H4 (cell line): ENCODE results near the gene TLCD1. TPM values are rescaled to one million over a fixed set of nuclear protein-coding genes. Genes with fewer than 3 reads are reported as not detected.
A peak's percentile ranks its signal among the peaks of the same experiment; 100 is the strongest.
"Not testable (repeated sequence)": the region's sequence is repeated elsewhere in the genome, so short reads cannot be mapped to it uniquely, and the experiment has no call there.

Experiments used
- DNase-seq: peaks from one replicate; pipeline ENCODE4 v3.0.0-alpha.2; 2015; ENCODE audit warnings: low spot score
- total RNA-seq: library from RNA; depleted of rRNA; stranded (reverse); fragments of >200 nt; shearing (Covaris generic); gene quantifications from 2 replicates; pipeline ENCODE4 v1.2.3, GENCODE V29; 2014

The TLCD1 gene
- total RNA-seq, 1 experiment from 2014 or later = 34.2 TPM

DNA sequence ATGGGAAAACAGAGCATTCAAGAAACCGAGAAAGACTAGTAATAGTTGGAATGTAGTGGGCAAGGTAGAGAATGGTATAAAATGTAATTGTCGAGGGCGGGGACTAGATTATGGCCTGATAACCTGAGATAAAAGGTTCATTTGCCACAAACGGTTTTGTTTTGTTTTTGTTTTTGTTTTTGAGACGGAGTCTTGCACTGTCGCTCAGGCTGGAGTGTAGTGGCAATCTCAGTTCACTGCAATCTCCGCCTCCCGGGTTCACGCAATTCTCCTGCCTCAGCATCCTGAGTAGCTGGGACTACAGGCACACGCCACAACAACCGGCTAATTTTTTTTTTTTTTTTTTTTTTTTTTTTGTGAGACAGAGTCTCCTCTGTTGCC lies 3.9 kb upstream of the TLCD1 start:
- no peak for DNase-seq

DNA sequence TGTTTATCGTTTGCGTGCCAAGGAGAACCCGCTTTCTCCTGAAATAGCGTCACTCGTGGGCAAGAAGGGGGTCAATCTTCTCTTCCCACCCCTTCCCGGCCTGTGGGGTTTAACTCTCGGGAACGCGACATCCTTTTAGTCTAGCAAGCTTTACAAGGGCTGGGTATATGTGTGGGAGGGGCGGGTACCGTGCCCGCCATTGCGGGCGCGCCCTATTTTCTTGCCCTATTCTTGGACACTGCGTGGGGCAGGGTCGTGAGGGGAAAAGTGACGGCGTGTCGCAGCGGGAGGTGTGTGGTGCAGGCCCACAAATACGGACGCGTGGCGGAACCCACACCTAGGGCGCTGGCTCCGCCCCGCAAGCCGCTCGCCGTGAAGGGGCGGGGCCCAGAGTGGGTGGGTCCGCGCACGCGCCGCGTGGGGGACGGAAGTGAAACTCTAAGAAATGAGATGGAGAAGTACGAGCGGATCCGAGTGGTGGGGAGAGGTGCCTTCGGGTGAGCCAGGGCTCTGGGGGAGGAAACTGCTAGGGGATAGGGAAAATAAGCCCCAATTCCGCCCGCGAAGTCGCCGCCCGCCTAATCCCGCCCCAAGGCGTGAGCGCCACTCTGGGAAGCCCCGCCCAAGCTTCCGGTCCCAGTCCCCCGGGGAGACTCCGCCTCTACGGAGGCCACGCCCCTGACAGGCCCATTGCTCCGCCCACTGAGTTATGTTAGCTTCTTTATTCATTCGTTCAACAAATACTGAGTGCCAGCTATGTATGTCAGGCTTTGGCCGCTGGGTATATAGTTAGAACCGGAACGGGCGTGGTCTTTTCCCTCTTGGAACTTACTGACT lies 2.5 kb upstream of the TLCD1 start, which contains the start of gene NEK8:
Gene NEK8, plus strand, starts transcription at position 425 of the 837 bp plus-strand sequence. Its CDS starts 26 bp downstream, at position 451.
- DNase-seq = peak; percentile 88

DNA sequence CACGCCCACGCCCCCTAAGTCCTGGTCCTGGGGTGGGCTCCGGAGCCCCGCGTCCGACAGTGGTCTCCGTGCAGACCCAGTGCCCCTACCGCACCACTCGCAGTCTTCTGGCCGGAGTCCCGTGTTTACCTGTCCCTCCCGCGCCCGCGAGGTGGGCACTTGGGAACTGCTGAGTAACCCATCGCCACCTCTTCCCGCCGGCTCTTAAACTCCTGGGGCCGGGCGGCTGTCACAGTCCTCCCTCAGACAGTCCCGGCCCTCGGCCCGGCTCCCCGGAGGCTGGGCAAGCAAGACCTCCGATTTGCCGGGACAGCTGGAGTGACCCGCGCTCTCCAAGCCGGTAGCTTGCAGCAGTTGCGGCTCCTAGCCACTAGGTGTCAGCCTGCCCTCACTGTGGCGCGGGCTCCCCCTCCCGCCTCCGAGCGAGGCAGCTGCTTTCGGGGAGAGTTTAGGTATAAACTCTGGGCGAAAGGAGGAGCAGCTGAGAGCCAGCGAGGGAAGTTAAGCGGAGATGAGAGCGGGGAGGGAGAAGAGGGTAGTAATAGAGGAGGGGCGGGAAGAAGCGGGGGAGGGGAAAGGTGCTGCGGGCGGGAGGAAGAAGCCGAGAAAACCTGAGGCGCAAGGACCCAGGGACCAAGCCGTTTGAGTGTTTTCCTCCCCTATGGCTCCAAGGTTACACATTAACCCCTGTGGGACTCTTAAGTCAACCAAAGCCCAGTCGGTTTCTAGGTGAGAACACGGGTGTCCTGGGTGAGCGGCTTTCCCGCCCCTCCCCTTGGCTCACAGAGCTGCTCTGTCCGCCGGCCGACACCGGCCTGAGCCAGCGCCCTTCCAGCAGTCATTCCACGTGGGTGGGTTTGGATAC lies 826 bp upstream of the TLCD1 start:
- peak; percentile 95 for DNase-seq

DNA sequence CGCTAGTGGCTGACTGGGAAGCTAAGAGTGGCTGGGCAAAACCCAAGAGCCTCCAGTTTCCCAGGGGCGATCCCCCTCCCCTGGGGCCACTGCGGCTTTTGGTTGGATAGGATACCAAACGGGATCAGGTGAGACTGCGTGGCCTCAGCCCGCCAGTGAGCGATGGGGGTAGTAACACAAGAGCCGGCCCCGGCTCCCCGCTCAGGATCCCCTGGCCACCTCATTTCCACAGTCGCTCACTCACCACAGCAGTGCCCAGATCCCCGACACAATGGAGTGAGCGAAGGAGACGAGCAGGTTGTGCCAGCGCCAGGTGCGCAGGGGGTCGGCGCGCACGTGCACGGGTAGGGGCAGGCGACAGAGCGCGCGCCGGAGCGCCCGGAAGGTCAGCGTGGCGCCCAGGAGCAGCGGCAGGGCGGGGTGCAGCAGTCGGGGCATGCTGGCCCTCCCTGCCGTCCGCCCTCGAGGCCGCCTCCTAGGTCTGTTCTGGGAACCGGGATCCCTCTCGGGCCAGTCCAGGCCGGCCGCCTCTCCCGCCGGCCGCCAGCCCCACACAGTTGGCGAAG lies 290 bp downstream of the TLCD1 start:
- peak; percentile 64 for DNase-seq

DNA sequence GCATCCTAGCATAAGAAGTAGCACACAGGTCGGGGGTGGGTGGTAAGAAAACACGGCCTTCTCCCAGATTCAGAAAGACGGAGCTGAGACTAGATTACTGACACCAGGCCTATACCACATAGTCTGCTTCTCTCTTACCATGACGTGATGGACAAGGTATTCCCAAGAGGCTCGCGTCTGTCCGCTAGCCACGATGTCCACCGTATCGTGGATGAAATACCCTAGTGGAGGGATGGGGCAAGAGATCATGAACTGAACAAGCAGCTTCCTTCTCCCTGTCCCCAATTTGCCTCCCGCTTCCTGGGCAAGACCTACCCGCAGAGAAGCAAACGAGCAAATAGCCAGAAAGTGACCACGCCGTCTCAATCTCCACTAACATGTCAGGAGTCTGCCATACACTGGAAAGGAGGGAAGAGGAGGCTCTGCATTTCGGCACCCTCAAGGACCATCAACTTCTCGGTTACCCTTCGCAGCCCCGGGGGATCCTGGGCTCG lies 820 bp downstream of the TLCD1 start:
- DNase-seq = peak; percentile 67

DNA sequence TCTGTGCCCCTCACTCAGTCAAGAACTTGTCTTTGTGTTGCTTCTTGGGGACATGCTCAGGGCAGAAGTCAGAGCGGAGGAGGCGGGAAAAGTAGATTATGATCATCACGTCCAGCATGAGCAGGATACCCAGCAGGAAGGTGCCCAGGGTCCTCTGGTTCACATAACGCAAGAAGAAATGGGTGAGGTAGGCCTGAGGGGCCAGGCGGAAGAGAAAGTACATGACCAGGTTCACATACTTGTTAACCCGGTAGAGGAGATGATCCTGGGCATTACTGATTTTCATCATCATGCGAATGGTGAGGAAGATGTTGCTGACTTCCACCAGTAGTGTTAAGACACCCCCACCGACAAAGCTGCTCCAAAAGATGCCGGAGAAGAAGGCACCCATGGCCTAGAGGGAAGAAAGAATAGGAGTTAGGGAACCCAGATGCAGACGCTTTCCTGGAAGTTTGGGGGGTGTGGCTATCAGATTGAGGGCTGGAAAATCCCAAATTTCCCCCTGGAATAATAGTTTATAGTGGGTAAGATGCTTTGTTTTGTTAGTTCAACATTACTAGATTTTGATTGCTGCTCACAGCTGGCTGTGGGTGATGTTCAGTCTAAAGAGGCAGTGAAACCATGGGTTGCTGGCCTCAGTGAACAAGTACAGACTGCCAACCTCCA lies 1.4 kb downstream of the TLCD1 start:
- DNase-seq = no peak

DNA sequence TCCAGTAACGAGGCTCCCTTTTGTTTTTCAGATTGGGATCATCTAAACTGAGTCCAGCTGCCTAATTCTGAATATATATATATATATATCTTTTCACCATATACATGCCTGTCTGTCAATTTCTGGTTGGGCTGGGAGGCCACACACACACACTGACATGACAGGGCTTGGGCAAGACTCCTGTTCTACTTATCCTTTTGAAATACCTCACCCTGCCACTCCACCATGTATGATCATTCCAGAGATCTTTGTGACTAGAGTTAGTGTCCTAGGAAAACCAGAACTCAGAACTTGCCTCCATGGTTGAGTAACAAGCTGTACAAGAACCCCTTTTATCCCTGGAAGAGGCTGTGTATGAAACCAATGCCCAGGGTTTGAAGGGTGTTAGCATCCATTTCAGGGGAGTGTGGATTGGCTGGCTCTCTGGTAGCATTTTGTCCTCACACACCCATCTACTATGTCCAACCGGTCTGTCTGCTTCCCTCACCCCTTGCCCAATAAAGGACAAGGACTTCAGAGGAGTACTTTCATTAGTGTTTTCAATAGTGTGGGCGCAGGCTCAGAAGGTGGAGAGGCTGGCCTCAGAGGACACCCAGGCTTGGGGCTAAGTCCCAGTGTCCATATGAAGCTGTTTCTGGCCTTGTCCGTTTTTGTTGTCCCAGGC lies 2.1 kb downstream of the TLCD1 start:
- DNase-seq = not testable (repeated sequence)

DNA sequence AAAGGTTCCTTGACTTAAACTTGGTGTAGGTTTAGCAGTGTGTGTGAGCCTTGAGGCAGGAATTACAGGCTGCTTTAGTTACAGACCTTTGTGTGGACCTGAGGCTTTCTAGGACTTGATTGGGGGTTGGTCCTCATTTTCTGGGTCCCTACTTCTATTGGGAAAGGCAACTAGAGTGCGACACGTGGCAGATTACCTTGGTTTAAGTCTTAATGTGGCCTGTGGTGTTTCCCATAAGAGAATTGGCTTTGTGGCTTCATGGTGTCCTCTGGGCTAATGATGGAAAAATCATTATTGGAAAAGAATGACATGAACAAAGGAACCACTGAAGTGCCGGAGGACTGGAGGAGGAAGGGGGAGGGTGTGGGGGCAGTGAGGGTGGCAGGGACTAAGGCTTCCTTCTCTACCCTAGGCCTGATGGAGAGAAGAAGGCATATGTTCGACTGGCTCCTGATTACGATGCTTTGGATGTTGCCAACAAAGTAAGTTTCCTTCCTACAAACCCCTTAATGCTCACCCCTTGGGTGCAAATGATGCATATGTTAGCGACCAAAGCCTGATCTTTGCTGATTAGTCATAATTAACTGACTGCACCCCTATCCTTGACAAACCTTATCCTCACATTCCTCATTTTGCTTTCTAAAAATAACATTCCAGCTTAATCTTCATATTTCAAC lies 2.7 kb downstream of the TLCD1 start:
- DNase-seq = no peak

DNA sequence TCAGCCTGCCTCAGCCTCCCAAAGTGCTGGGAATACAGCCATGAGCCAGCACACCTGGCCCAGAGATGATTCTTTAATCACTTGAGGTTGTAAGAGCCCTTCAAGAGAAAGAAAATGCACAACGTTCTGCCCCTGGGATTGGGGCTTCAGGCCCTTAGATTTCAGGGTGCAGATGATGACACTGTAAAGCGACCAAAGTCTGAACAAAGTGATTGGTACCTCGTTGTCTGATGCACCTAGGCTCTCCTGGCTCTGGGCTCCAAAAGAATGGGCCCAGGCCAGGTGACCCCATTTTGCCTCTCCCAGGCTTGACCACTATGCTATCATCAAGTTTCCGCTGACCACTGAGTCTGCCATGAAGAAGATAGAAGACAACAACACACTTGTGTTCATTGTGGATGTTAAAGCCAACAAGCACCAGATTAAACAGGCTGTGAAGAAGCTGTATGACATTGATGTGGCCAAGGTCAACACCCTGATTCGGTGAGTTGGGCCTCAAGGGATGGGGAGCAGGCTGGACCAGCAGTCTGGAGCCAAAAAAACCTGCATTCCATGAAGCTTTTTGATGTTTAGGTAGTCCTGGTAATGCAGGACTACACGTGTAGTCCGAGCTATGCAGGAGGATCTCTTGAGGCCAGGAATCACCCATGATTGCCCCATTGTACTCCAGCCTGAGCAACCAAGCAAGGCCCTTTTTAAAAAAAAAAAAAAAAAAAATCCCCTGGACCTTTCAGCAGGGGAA lies 3.4 kb downstream of the TLCD1 start:
- no peak for DNase-seq

DNA sequence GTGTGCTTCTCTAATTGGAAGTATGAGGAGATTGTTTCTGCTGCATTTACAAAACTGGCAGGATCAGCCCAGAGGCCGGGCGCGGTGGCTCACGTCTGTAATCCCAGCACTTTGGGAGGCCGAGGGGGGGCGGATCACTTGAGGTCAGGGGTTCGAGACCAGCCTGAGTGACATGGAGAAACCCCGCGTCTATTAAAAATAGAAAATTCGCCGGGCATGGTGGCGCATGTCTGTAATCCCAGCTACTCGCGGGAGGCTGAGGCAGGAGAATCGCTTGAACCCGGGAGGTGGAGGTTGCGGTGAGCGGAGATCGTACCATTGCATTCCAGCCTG lies 5.1 kb downstream of the TLCD1 start:
- DNase-seq = not testable (repeated sequence)

DNA sequence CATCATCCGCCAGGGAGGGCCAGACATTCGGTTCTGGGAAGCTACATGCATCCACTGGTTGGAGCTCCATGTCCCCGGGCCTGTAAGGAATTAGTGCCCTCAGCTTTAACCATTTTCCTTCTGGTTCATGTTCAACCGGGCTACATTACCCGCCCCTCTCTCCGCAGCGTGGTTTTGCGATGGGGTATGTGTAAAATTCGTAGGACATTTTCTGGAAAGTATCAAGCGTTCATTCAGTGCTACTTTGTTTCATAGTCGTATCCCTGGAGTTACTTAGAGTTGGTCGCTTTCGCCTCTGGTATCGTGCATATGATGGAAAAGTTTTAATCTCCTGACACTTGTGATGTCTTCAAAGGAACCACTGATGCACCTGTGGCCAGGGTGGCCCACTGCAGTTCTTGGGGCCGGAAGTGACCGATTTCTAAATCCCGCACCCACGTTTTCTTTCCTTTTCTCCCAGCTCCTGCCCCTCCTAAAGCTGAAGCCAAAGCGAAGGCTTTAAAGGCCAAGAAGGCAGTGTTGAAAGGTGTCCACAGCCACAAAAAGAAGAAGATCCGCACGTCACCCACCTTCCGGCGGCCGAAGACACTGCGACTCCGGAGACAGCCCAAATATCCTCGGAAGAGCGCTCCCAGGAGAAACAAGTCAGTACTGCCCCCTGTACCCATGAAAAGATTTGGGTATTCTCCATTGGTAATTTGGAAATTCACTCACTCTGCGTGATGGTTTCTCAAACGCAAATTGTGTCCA lies 5.6 kb downstream of the TLCD1 start:
- DNase-seq = no peak

DNA sequence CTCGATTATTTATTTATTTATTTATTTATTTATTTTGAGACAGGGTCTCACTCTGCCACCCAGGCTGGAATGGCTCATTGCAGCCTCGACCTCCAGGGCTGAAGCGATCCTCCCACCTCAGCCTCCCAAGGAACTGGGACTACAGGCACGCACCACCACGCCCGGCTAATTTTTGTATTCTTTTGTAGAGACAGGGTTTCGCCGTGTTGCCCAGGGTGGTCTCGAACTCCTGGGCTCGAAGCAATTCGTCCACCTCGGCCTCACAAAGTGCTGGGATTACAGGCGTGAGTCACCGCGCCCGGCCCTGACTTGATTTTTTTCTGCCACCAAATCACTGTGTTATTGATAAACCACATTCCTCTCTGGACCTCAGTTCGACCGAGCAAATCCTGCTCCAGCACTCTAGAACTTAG lies 7.0 kb downstream of the TLCD1 start:
- DNase-seq = no peak

DNA sequence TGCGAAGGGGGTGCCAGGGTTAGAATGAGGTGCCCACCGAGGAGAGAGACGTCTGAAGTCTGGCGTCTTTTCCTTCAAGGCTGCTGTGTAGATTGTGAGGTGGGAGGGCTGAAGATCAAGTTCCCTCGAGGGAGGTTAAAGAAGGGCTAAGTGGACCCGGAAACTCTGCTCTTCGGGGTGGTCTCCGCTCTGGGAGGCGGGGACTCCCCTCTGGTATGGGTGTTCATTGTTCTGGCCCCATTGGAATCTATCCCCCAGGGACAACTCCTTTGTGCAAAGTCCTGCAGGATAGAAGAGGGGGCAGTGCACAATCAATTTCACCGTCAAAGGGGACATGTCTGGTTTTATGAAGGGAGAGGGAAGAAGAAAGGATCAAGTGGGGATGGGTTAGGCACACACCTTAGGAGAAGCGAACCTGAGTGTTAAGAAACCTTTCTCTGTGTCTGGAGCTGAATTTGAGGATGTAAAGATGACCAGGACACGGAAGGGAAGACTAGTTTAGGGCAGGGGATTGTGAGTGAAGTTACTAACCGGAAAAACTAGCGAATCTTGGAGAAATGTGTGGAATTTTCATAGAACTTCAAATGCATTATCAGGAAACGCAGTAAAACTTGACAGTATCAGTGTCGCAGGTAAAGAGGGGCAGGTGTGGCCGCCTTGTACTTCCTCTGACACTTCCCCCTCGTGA lies 7.6 kb downstream of the TLCD1 start:
- DNase-seq = no peak

DNA sequence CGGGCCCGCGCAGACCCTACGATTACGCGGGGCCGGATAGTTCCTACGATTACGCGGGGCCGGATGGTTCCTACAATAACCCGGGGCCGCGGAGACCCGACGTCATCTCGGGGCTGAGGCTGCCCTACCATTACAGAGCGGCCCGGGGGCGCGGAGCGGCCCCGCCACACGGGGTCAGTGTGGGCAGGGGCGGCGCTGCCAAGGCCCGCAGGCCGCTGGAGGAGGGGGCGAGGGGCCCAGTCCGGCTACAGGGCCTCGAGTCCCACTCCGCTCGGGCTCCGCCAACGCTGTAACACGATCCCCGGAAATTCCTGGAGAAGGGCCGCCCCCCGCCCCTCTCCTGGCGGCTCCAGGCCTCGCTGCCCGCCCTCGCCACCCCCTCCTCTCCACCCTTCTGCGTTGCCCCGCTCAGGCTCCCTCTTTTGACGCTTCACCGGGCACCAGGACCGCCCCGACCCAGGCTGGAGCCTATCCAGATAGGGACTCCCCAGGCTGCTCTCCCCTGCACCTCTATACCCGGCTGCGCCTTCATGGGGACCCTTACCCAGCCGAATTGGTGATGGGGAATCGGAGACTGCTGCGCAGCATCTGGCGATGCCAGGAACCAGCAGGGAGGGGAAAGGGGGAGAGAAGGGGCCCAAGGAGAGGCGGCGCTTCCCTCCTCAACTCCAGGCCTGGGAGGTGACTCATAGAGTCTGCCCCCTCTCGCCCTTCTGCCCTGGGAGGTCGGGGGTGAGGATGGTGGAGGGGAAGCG lies 8.3 kb downstream of the TLCD1 start, which contains the start of gene RAB34:
Gene RAB34, minus strand, starts transcription at position 291 of the 755 bp plus-strand sequence. CDS start 602 bp downstream, outside the sequence.
- DNase-seq = peak; percentile 85

DNA sequence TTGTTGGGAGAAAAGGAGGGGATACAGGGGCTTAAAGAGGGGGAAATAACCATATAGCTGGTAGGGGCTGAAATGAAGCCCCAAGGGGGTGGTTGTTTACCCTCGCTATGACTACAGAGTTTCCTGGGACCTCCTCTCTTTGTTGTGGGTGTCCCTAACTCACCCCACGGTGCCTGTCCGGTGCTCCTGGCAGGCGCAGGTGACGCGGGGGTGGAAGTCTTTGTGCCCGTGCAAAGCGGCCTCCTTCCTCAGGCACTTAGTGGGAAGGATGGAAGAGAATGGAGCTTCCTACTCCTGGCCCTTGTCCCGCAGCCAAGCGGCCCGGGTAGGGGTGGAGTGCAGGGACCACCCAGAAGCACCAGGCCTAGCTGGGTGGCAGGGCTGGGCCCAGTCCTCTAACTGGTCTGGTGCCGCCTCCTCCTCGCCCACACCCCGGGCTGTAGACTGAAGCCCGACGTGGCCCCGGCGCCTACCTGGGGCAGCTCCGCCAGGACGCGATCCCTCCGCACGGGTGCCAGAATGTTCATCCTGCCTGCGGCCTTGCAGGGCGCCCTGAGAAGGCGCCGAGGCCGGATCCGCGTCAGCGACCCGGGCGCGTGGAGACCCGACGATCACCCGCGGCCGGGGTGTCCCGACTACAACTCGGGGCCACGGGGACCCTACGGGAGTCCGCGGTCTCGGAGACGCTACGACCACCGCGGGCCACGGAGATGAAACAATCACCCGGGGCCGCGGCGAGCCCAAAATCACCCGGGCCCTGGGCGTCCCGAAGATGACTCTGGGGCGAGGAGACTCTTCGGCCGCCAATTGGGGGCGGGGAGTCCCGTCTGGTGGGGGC lies 9.1 kb downstream of the TLCD1 start:
- no peak for DNase-seq

DNA sequence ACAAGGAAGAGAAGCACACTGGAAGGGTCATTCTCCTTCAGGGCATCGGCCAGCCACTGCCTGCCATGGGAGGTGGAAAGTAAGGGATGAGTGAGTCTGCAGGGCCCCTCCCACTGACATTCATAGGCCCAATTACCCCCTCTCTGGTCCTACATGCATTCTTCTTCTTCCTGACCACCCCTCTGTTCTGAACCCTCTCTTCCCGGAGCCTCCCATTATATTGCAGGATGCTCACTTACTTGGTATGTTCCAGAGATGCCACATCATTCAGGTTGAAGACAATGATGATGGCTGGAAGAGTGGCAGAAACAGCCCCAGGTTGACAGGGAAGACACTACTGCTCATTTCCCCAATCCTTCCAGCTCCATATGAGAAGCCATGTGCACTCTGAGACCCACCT lies 10.8 kb downstream of the TLCD1 start:
- DNase-seq = no peak

DNA sequence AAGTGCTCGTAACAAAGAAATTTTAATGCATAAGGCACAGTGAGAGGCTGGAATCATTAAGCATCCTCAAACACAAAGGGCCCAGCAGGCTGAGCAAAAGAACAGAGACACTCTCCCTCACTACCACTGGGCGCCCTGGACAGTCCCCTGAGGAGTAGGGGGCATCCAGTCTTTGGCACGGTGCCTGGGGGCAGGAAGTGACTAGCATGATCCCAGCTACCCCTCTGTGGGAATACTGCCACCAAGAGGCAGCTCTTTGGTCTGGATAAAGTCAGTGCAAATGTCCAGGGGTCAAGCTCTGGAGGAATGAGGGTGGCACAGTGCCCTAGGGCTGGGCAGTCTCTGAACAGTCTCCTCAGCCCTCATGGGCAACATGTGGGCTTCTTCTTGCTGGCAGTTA lies 11.8 kb downstream of the TLCD1 start:
- DNase-seq = no peak
